Peyer's patch (tissue), 4 donors: Measurements from ENCODE around the gene MED13L. TPM values are rescaled to one million over a fixed set of nuclear protein-coding genes. Genes with fewer than 3 reads are reported as not detected.
A peak's percentile ranks its signal among the peaks of the same experiment; 100 is the strongest.

Source experiments
- DNase-seq, 3 donors: peaks; one replicate each; pipeline ENCODE4 v3.0.0-alpha.2; 2017 to 2019
- H3K27ac ChIP-seq, 4 donors: fragments of 200-600 bp; sonication (generic); one replicate each; pipeline ENCODE4 v1.5.1; 2016 to 2019
- H3K27me3 ChIP-seq, 2 donors: fragments of 200-600 bp; sonication (generic); one replicate each; pipeline ENCODE4 v1.5.1; 2019
- H3K36me3 ChIP-seq, 3 donors: fragments of 200-600 bp; sonication (generic); one replicate each; pipeline ENCODE4 v1.5.1; 2016 to 2019
- H3K4me1 ChIP-seq, 4 donors: fragments of 200-600 bp; sonication (generic); one replicate each; pipeline ENCODE4 v1.5.1; 2016 to 2019
- H3K4me3 ChIP-seq, 4 donors: fragments of 200-600 bp; sonication (generic); 1 replicate in 3 of 4; 2 replicates in 1 of 4; pipeline ENCODE4 v1.5.1; 2016 to 2019; ENCODE audit warnings: mild to moderate bottlenecking in 1 of 4
- H3K9me3 ChIP-seq, 4 donors: fragments of 200-600 bp; sonication (generic); one replicate each; pipeline ENCODE4 v1.5.1; 2016 to 2019; ENCODE audit warnings: mild to moderate bottlenecking in 1 of 4
- POLR2A ChIP-seq, 2 donors: fragments of 450-650 bp; IDR thresholded peaks; one replicate each; pipeline ENCODE4 v1.5.1; 2017; ENCODE audit warnings: antibody characterized with exemption in 2 of 2, mild to moderate bottlenecking in 2 of 2, moderate library complexity in 2 of 2
- total RNA-seq, 4 donors: library from RNA; depleted of rRNA; stranded (reverse); fragments of >200 nt; gene quantifications; one replicate each; pipeline ENCODE4 v1.1.0, GENCODE V29; 2016
- TF ChIP-seq, protein P1 (sequence below), 6 experiments: fragments of 450-650 bp in 4 of 6; fragments of 200-600 bp in 2 of 6; sonication (generic) in 1 of 6; IDR thresholded peaks; one replicate each; pipeline ENCODE4 v1.5.1; 2017 to 2019; ENCODE audit warnings: antibody characterized with exemption in 6 of 6, mild to moderate bottlenecking in 3 of 6, moderate library complexity in 1 of 6

The MED13L gene
- total RNA-seq, 4 donors from 2014 or later: 127 to 181 (median 145) TPM

DNA sequence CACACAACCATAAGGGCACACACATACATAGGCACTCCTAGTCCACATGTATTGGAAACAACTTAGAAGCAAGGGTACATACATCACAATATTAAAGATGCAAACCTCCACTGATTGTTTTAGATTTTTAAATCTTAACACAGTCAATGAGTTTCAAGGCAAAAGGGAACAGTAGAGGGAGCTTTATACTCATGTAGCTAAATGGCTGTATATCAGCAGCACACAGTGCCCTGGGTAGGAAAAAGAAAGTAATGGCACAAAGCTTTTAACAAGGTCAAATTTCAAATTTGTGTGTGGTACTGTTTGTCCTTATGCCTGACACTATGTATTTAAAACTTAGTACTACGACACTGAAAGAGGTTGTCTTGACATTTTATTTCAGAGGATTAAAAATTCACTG lies 262.0 kb downstream of the MED13L start:
- Histone ChIP-seq H3K27ac (no peak overlapping the region), H3K9me3 (no peaks in the 10 kb centered on the region), H3K27me3 (no peaks in the 10 kb centered on the region), H3K36me3 (peaks cover 0 to 70% (median 0%) of the 10 kb centered on the region in 3 donors), H3K4me3 (no peak overlapping the region), H3K4me1 (no peaks in the 10 kb centered on the region)
- no peak for TF ChIP-seq POLR2A (IDR thresholded peaks at IDR 0.05)
- TF ChIP-seq, protein P1, sequence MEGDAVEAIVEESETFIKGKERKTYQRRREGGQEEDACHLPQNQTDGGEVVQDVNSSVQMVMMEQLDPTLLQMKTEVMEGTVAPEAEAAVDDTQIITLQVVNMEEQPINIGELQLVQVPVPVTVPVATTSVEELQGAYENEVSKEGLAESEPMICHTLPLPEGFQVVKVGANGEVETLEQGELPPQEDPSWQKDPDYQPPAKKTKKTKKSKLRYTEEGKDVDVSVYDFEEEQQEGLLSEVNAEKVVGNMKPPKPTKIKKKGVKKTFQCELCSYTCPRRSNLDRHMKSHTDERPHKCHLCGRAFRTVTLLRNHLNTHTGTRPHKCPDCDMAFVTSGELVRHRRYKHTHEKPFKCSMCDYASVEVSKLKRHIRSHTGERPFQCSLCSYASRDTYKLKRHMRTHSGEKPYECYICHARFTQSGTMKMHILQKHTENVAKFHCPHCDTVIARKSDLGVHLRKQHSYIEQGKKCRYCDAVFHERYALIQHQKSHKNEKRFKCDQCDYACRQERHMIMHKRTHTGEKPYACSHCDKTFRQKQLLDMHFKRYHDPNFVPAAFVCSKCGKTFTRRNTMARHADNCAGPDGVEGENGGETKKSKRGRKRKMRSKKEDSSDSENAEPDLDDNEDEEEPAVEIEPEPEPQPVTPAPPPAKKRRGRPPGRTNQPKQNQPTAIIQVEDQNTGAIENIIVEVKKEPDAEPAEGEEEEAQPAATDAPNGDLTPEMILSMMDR (IDR thresholded peaks at IDR 0.05): peak in 5 of 6 experiments; percentile 25 to 66 (median 53)
- no peak for DNase-seq

DNA sequence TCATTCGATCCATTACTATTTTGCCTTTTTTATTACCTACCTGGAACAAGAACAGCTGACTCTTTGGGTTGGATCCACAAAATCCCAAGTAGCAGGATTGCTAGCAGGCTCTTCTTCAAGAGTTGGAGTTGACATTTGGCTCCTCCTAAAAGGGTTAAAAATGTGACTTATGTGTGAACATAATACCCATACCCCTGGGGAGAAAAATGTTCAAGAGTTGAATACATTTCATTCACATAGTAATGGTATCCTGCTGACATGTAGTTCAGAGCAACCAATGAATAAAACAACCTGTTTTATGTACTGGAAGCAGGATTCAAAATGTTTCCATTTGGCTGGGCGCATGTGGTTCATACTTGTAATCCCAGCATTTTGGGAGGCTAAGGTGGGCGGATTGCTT lies 264.7 kb downstream of the MED13L start:
- Histone ChIP-seq H3K36me3 (peaks cover 0 to 71% (median 0%) of the 10 kb centered on the region in 3 donors), H3K27ac (no peak overlapping the region), H3K27me3 (no peaks in the 10 kb centered on the region), H3K4me3 (no peak overlapping the region), H3K9me3 (no peaks in the 10 kb centered on the region), H3K4me1 (no peaks in the 10 kb centered on the region)
- TF ChIP-seq, protein P1 (IDR thresholded peaks at IDR 0.05): no peak
- no peak for TF ChIP-seq POLR2A (IDR thresholded peaks at IDR 0.05)
- DNase-seq: no peak

GRCh38 chr12:116011217-116011616 lies 266.3 kb downstream of the MED13L start:
- H3K36me3 ChIP-seq: peaks cover 3 to 81% (median 4%) of the 10 kb centered on the region in 3 donors
- H3K27ac ChIP-seq: no peak overlapping the region
- H3K4me3 ChIP-seq: no peak overlapping the region
- no peak for DNase-seq
- no peak for TF ChIP-seq POLR2A (IDR thresholded peaks at IDR 0.05)
- TF ChIP-seq, protein P1 (IDR thresholded peaks at IDR 0.05): no peak
- H3K27me3 ChIP-seq: no peaks in the 10 kb centered on the region
- no peaks in the 10 kb centered on the region for H3K9me3 ChIP-seq
- H3K4me1 ChIP-seq: no peaks in the 10 kb centered on the region

- Histone ChIP-seq H3K4me3 (no peak overlapping the region), H3K27me3 (no peaks in the 10 kb centered on the region), H3K4me1 (no peaks in the 10 kb centered on the region), H3K27ac (no peak overlapping the region), H3K36me3 (peaks cover 3 to 88% (median 4%) of the 10 kb centered on the region in 3 donors), H3K9me3 (no peaks in the 10 kb centered on the region)
- TF ChIP-seq, protein P1 (IDR thresholded peaks at IDR 0.05): no peak
- TF ChIP-seq POLR2A (IDR thresholded peaks at IDR 0.05): no peak
- no peak for DNase-seq
These were observed 267.0 kb downstream of the MED13L start for GRCh38 chr12:116010467-116010866.

DNA sequence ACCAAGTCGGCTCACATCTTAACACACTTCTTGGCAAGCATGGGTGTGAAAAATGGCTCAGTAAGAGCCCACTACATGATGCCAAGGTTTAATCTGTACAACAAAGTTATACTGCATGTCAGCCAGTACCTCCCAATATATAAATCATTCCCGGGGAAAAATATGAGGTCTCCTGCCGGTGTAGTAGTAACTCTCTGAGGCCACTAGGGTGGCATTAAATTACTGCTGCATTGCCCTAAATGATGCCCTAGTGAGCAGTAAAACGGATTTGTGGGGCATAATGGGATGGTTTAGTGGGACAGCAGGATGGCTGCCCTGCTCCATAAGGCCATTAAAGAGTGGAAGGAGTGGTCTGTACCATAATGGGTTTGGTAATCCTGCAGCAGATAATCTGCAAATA lies 267.7 kb downstream of the MED13L start:
- no peak for DNase-seq

More for the DNA sequence above, 267.7 kb downstream of the MED13L start:
- H3K27ac ChIP-seq: no peak overlapping the region
- TF ChIP-seq, protein P1 (IDR thresholded peaks at IDR 0.05): peak in 3 of 6 experiments; percentile 8 to 14 (median 13)
- TF ChIP-seq POLR2A (IDR thresholded peaks at IDR 0.05): no peak
- H3K36me3 ChIP-seq: peaks cover 3 to 89% (median 4%) of the 10 kb centered on the region in 3 donors
- H3K9me3 ChIP-seq: no peaks in the 10 kb centered on the region
- no peaks in the 10 kb centered on the region for H3K4me1 ChIP-seq
- no peak overlapping the region for H3K4me3 ChIP-seq
- no peaks in the 10 kb centered on the region for H3K27me3 ChIP-seq
